Neural cell (in vitro differentiated cells): ENCODE data around the gene COL23A1. TPM values are rescaled to one million over a fixed set of nuclear protein-coding genes. Genes with fewer than 3 reads are reported as not detected.

Experiments used
- H2AFZ ChIP-seq: fragments of 200-600, 300-800 bp; sonication (generic), shearing (Covaris generic); 2 replicates; pipeline ENCODE4 v1.6.0; 2014; ENCODE audit warnings: low read depth, mild to moderate bottlenecking, antibody characterized with exemption, low read length, moderate library complexity
- H3F3A ChIP-seq: fragments of 200-600 bp; shearing (Covaris generic); 2 replicates; pipeline ENCODE4 v1.6.1; 2016; ENCODE audit warnings: mild to moderate bottlenecking, moderate library complexity, mixed read lengths, antibody characterized with exemption, low read length; ENCODE audit not compliant: insufficient read depth, poor library complexity, severe bottlenecking
- H3K27ac ChIP-seq: fragments of 200-600, 300-800 bp; sonication (generic), shearing (Covaris generic); 2 replicates; pipeline ENCODE4 v1.5.1; 2014; ENCODE audit warnings: mild to moderate bottlenecking, low read length, moderate library complexity
- H3K27me3 ChIP-seq: fragments of 300-800, 200-600 bp; sonication (generic), shearing (Covaris generic); 2 replicates; pipeline ENCODE4 v1.6.0; 2014; ENCODE audit warnings: mild to moderate bottlenecking, low read depth, low read length, moderate library complexity; ENCODE audit not compliant: insufficient read depth
- H3K36me3 ChIP-seq: fragments of 300-800, 200-600 bp; sonication (generic), shearing (Covaris generic); 2 replicates; pipeline ENCODE4 v1.5.1; 2014; ENCODE audit warnings: mild to moderate bottlenecking, antibody characterized with exemption, low read length, moderate library complexity; ENCODE audit not compliant: insufficient read depth
- H3K4me2 ChIP-seq: fragments of 300-800, 200-600 bp; sonication (generic), shearing (Covaris generic); 2 replicates; pipeline ENCODE4 v1.6.0; 2014; ENCODE audit warnings: mild to moderate bottlenecking, low read length
- H3K4me3 ChIP-seq: fragments of 300-800, 200-600 bp; sonication (generic), shearing (Covaris generic); 2 replicates; pipeline ENCODE4 v1.5.1; 2014; ENCODE audit warnings: mild to moderate bottlenecking, low read length, moderate library complexity
- H3K79me2 ChIP-seq: fragments of 200-600 bp; shearing (Covaris generic); replicated peaks from 2 replicates; pipeline ENCODE4 v1.6.0; 2014; ENCODE audit warnings: mild to moderate bottlenecking, low read length, moderate library complexity; ENCODE audit not compliant: insufficient read depth
- H3K9ac ChIP-seq: fragments of 300-800, 200-600 bp; sonication (generic), shearing (Covaris generic); 2 replicates; pipeline ENCODE4 v1.6.1; 2016; ENCODE audit warnings: mild to moderate bottlenecking, low read length, mixed read lengths
- H3K9me2 ChIP-seq: fragments of 200-600 bp; shearing (Covaris generic); 2 replicates; pipeline ENCODE4 v1.6.1; 2016; ENCODE audit warnings: mild to moderate bottlenecking, low read length, mixed read lengths; ENCODE audit not compliant: insufficient read depth
- H3K9me3 ChIP-seq: fragments of 200-600, 300-800 bp; sonication (generic), shearing (Covaris generic); 2 replicates; pipeline ENCODE4 v1.6.1; 2016; ENCODE audit warnings: mild to moderate bottlenecking, mixed run types, low read length, moderate library complexity, mixed read lengths
- H4K20me1 ChIP-seq: fragments of 200-600 bp; shearing (Covaris generic); 2 replicates; pipeline ENCODE4 v1.6.1; 2016; ENCODE audit warnings: mild to moderate bottlenecking, mixed run types; ENCODE audit not compliant: insufficient read depth
- CTCF ChIP-seq: fragments of 450-650 bp; IDR thresholded peaks from 2 replicates; pipeline ENCODE4 v1.5.1; 2014; ENCODE audit warnings: antibody characterized with exemption, mild to moderate bottlenecking, moderate library complexity; ENCODE audit not compliant: poor library complexity, severe bottlenecking
- EP300 ChIP-seq: fragments of 450-650 bp; conservative IDR thresholded peaks from 2 replicates; pipeline ENCODE4 v1.6.1; 2014; ENCODE audit warnings: antibody characterized with exemption, mild to moderate bottlenecking, moderate library complexity; ENCODE audit not compliant: poor library complexity, severe bottlenecking
- EZH2 ChIP-seq: fragments of 200-600, 300-800 bp; shearing (Covaris generic), sonication (generic); IDR thresholded peaks from 2 replicates; pipeline ENCODE4 v1.6.1; 2014; ENCODE audit warnings: antibody characterized with exemption, low read length, borderline replicate concordance, mild to moderate bottlenecking; ENCODE audit not compliant: insufficient read depth, poor library complexity, severe bottlenecking
- MXI1 ChIP-seq: fragments of 450-650 bp; conservative IDR thresholded peaks from 2 replicates; pipeline ENCODE4 v1.6.1; 2014; ENCODE audit warnings: antibody characterized with exemption, mild to moderate bottlenecking; ENCODE audit not compliant: poor library complexity, severe bottlenecking
- POLR2AphosphoS5 ChIP-seq: IDR thresholded peaks from 2 replicates; pipeline ENCODE4 v1.6.1; 2012
- RAD21 ChIP-seq: fragments of 450-650 bp; conservative IDR thresholded peaks from 2 replicates; pipeline ENCODE4 v1.6.1; 2014; ENCODE audit warnings: antibody characterized with exemption, mild to moderate bottlenecking, moderate library complexity
- REST ChIP-seq: IDR thresholded peaks from 2 replicates; pipeline ENCODE4 v1.6.1; 2012; ENCODE audit warnings: borderline replicate concordance
- SMC3 ChIP-seq: fragments of 450-650 bp; conservative IDR thresholded peaks from 2 replicates; pipeline ENCODE4 v1.6.1; 2014; ENCODE audit warnings: antibody characterized with exemption, mild to moderate bottlenecking, moderate library complexity; ENCODE audit not compliant: poor library complexity
- TAF1 ChIP-seq: IDR thresholded peaks from 2 replicates; pipeline ENCODE4 v1.6.1; 2012; ENCODE audit warnings: low read depth
- polyA plus RNA-seq: library from polyadenylated mRNA; depleted of rRNA; stranded (reverse); fragments of >200 nt; gene quantifications from 2 replicates; pipeline ENCODE4 v1.2.3, GENCODE V29; 2014

COL23A1 gene
- polyA plus RNA-seq, 1 donor from 2014 or later = not detected

- H3K4me2 ChIP-seq = no peak overlapping the region
- H3K79me2 ChIP-seq = peaks cover 9% of the 10 kb centered on the region
- H3K4me3 ChIP-seq = no peak overlapping the region
- no peaks in the 10 kb centered on the region for H3K27me3 ChIP-seq
- no peaks in the 10 kb centered on the region for H3F3A ChIP-seq
- H4K20me1 ChIP-seq = no peaks in the 10 kb centered on the region
- TF ChIP-seq MXI1 (no peak), CTCF (peak; percentile 77), SMC3 (peak; percentile 81), RAD21 (peak; percentile 78)
- no peak overlapping the region for H2AFZ ChIP-seq
- H3K9me2 ChIP-seq = no peaks in the 10 kb centered on the region
- no peaks in the 10 kb centered on the region for H3K36me3 ChIP-seq
- no peaks in the 10 kb centered on the region for H3K9me3 ChIP-seq
- no peak overlapping the region for H3K9ac ChIP-seq
- H3K27ac ChIP-seq = no peak overlapping the region
Observed at GRCh38 chr5:178234750-178235587, 355.2 kb downstream of the COL23A1 start.

GRCh38 chr5:178234121-178234749, 356.0 kb downstream of the COL23A1 start:
- Histone ChIP-seq H3K9ac (no peak overlapping the region), H3K9me3 (no peaks in the 10 kb centered on the region), H2AFZ (no peak overlapping the region), H3K27ac (no peak overlapping the region), H3K9me2 (no peaks in the 10 kb centered on the region), H3F3A (no peaks in the 10 kb centered on the region), H4K20me1 (no peaks in the 10 kb centered on the region), H3K4me3 (no peak overlapping the region), H3K79me2 (peaks cover 9% of the 10 kb centered on the region), H3K36me3 (no peaks in the 10 kb centered on the region), H3K4me2 (no peak overlapping the region), H3K27me3 (no peaks in the 10 kb centered on the region)
- TF ChIP-seq POLR2AphosphoS5 (no peak), RAD21 (no peak), REST (no peak), EP300 (no peak), EZH2 (no peak), MXI1 (no peak), SMC3 (no peak), CTCF (no peak), TAF1 (no peak)
